HG03097 (cell line): ENCODE measurements around the gene PNPLA2.

Experiments
- ATAC-seq: cut with Tn5 transposase; IDR thresholded peaks from one replicate; pipeline ENCODE4 v1.9.1; 2021; ENCODE audit not compliant: unreplicated experiment, low FRiP score

The PNPLA2 gene, protein sequence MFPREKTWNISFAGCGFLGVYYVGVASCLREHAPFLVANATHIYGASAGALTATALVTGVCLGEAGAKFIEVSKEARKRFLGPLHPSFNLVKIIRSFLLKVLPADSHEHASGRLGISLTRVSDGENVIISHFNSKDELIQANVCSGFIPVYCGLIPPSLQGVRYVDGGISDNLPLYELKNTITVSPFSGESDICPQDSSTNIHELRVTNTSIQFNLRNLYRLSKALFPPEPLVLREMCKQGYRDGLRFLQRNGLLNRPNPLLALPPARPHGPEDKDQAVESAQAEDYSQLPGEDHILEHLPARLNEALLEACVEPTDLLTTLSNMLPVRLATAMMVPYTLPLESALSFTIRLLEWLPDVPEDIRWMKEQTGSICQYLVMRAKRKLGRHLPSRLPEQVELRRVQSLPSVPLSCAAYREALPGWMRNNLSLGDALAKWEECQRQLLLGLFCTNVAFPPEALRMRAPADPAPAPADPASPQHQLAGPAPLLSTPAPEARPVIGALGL

GRCh38 chr11:818396-819128 lies at the start of gene PNPLA2:
TSS of gene PNPLA2 (plus strand) at chr11:818914. CDS start at chr11:819719, 805 bp downstream.
- peak; percentile 3 for ATAC-seq

- no peak for ATAC-seq
These were observed 48.6 kb upstream of the PNPLA2 start for GRCh38 chr11:769887-770641.

DNA sequence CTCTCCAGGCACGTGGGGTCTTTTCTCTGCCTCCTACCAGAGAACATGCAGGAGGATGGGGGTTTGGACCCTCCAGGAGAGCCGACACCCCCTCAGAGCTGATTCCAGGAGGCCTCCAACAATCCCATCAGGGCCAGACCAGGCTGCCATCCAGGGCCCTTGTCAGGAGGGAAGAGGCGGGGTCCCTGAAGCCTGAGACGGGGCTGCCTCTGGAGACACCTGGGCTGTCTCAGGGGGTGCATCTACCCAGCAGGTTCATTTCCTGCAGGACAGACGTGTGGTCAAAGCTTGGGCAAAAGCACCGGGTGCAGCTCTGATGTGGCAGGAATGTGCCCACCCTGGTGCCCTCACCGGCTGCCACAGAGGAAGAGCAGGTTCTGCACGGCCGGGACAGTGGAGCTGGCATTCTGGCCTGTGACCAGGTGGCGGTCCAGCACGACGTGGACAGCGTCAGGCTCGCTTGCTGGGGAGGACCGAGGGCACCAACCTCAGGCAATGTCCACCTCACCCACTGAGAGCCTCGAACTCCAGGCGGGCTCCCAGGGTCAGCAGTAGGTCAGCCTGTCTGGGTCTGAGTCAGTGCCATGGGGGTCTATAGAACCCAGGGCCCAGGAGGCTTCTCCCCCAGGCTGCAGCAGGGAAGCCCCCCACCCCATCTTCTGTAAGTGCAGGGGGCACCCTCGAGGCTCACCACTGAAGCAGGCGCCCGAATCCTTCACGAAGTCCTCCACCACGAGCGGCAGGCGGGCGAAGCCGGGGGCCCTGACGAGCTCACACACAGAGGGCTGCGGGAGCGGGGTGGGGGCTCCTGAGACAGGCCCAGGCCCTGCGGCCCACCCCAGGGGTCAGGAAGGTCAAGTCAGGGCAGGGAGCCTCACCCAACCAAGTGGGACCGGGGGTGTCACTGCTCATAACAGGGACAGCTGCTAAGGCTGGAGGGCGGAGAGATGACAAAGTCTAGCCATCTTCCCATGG lies 47.8 kb upstream of the PNPLA2 start:
- no peak for ATAC-seq

GRCh38 chr11:771617-772204 lies 47.0 kb upstream of the PNPLA2 start:
- ATAC-seq, result no peak

DNA sequence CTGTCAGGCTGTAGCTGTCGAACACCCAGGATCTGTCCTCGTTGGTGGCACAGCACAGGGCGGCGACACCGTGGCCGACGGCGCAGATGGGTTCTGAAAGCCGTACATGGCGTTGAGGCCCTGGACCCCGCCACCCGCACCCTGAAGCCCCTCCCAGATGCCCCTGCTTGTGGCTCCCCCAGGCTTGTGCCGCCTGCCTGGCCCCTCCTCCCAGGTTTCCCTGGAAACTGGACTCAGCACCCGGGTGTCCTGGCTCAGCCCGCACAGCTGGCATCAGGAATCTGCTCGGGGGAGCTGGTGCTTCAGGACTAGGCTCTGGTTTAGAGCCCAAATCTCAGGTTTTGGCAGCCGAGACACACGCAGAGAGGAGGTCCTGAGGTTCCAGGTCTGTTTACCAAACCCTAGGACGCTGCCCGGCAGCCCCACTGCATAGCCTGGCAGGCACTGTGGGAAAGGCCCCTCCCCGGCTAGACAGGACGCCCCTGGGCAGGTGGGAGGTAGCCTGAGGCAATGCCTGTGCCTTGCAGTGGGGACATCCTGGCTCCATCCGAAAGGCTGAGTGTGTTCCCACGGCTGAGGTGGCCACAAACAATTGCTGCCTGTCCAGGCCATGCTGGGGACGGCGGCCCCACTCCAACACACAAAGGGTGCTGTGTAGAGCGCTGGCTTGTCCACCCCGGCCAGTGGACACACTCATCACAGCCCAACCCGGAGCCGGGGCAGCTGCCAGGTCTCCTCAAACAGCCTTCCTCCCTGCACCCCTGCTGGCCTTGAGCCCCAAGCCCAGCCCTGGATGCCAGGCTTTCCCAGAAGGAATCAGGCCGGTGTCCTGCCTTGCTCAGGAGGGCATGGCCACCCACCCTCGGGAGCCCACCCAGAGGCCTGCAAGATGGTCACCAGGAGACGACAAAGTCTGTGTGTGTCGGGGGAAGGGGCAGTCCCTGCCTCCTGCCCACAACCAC lies 46.0 kb upstream of the PNPLA2 start:
- no peak for ATAC-seq

- no peak for ATAC-seq
These were observed 45.3 kb upstream of the PNPLA2 start for GRCh38 chr11:773425-773824.

DNA sequence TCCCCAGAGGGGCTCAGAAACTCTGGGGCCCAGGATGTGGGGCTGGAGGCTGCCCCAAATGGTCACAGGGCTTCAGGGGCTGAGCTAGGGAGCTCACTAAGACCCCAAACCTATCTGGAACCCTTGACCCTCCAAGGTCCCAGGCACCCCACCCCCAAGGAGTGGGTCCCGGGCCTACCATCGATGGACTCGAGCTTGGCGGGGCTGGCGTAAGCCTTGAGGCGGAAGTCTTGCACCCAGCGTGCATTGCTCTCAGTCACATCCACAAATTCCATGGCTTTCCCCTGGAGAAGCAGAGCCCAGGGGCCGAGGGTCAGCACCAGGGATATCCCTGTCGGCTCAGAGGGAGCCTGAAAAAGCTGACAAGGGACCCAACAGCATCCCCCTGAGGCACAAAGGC lies 44.9 kb upstream of the PNPLA2 start:
- ATAC-seq, result no peak

- no peak for ATAC-seq
These were observed 43.7 kb upstream of the PNPLA2 start for GRCh38 chr11:774873-775592.

DNA sequence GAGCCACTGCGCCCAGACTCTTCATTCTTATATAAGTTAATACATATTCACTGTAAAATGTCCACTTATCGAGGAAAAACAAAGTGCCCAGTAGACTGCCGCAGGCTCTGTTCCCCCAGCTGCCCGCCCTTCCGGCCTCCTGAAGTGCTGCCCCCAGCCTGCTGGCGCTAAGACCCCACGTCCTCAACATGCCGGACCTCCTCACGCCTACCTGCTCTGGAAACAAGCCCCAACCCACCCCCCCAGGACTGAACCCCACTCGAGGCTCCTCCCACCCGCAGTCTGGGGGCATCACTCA lies 42.5 kb upstream of the PNPLA2 start:
- ATAC-seq, result no peak

- no peak for ATAC-seq
These were observed 42.0 kb upstream of the PNPLA2 start for GRCh38 chr11:776561-777287.

DNA sequence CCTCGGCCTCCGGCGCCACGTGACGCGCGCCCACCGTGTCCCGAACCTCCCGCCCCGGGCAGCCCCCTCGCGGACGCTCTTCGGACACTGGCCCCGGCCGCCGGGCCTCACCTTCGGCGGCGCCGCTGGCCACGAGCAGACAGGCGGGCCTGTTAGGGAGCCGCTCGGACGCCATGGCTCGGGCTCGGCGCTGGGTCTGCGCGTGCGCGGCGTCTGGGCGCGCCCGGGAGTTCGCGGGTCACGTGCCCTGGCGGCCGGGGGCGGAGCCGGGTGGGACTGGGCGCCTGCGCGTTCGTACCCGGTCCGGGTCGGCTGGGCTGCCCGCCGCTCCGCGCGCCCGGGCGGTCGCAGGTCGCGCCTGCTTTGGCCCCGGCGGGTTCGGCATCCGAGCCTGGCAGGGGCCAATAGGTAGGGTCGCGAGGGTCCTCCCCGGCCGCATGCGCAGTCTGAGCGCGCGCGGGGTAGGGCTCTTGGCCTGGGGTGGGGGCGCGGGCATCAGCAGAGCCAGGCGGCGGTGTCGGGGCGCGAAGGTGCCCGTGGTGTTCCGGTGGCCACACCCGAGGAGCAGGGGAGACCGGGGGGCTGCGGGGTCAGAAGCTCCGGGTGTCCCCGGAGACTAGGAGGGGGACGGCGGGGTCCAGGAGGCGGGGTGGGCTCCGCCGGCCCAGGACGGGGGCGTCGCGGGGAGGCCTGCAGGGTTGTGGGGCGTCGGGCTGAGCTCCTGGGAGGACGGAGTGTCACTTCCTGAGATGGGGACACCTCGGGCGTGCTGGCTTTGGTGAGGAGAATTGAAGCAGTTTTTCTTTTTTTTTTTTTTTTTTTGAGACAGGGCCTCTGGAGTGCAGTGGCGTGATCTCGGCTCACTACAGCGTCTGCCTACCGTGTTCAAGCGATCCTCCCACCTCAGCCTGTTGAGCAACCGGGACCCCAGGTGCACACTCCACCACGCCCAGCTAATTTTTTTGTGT lies 41.1 kb upstream of the PNPLA2 start, which contains the start of gene GATD1:
GATD1 (minus strand) TSS at position 200 of the 968 bp plus-strand sequence; CDS start at position 175, 25 bp downstream.
- peak; percentile 66 for ATAC-seq

GRCh38 chr11:778976-779954 lies 39.4 kb upstream of the PNPLA2 start:
- no peak for ATAC-seq

GRCh38 chr11:779955-780532 lies 38.7 kb upstream of the PNPLA2 start:
- no peak for ATAC-seq
